ENCODE measurements around the gene ABCA2. TPM values are rescaled to one million over a fixed set of nuclear protein-coding genes. Genes with fewer than 3 reads are reported as not detected.

ABCA2 gene
- total RNA-seq, 1 experiment from 2014 or later: 10.9 TPM

GRCh38 chr9:136974817-136975535, 53.1 kb downstream of the ABCA2 start:
- Histone ChIP-seq H3K9me3 (no peaks in the 10 kb centered on the region), H3K27me3 (no peaks in the 10 kb centered on the region), H3K36me3 (no peaks in the 10 kb centered on the region), H3K4me3 (no peak overlapping the region)
- DNase-seq: peak; percentile 51

- Histone ChIP-seq H3K9me3 (no peaks in the 10 kb centered on the region), H3K27me3 (no peaks in the 10 kb centered on the region), H3K36me3 (no peaks in the 10 kb centered on the region), H3K4me3 (no peak overlapping the region)
- no peak for DNase-seq
Measured at GRCh38 chr9:136973618-136974617, 54.1 kb downstream of the ABCA2 start.

DNA sequence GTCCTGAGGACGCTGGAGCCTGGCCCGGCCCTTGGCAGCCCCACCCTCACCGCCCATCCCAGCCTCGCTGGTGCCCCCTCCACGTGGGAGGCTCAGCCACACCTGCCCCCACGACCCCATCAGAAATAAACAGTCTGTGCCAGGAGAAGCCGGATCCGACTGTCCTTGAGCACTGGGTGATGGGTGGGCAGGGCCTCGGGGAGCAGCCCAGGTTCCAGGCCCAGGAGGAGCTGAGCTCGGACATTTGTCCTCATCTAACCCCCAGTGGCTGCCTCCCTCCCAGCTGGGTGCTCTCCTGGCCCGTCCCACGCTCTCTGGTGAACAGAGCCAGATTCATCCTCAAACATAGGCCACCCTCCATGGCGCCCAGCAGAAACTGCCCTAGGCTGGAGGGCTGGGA, 55.3 kb downstream of the ABCA2 start:
- no peaks in the 10 kb centered on the region for H3K27me3 ChIP-seq
- DNase-seq: no peak
- no peaks in the 10 kb centered on the region for H3K36me3 ChIP-seq
- no peaks in the 10 kb centered on the region for H3K9me3 ChIP-seq
- H3K4me3 ChIP-seq: no peak overlapping the region

GRCh38 chr9:136972335-136972734, 55.7 kb downstream of the ABCA2 start:
- no peak for DNase-seq
- H3K27me3 ChIP-seq: no peaks in the 10 kb centered on the region
- H3K9me3 ChIP-seq: no peaks in the 10 kb centered on the region
- H3K36me3 ChIP-seq: no peaks in the 10 kb centered on the region
- no peak overlapping the region for H3K4me3 ChIP-seq

DNA sequence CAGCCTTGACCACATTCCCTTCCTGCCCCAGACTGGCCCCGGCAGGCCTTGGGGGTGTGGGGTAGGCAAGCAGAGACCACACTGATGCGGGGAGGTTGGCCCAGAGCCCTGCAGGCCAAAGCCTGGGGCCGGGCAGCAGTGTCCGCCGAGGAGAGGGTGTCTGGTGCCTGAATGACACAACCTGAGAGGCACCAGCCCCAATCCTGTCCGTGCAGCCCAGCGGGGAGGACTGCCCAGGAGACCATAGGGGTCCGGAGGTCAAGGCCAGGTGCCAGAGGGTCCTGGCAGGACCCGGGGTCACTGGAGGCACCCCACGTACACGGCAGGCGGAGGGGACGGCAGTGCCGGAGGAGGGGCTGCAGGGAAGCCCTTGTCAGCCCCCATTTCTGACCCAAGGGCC, 56.3 kb downstream of the ABCA2 start:
- Histone ChIP-seq H3K4me3 (no peak overlapping the region), H3K9me3 (no peaks in the 10 kb centered on the region), H3K36me3 (no peaks in the 10 kb centered on the region), H3K27me3 (no peaks in the 10 kb centered on the region)
- DNase-seq: no peak

GRCh38 chr9:136970361-136970760, 57.7 kb downstream of the ABCA2 start:
- DNase-seq: no peak
- Histone ChIP-seq H3K4me3 (no peak overlapping the region), H3K27me3 (no peaks in the 10 kb centered on the region), H3K9me3 (no peaks in the 10 kb centered on the region), H3K36me3 (no peaks in the 10 kb centered on the region)

- Histone ChIP-seq H3K4me3 (no peak overlapping the region), H3K36me3 (no peaks in the 10 kb centered on the region), H3K27me3 (no peaks in the 10 kb centered on the region), H3K9me3 (no peaks in the 10 kb centered on the region)
- no peak for DNase-seq
Measured at GRCh38 chr9:136969774-136970173, 58.3 kb downstream of the ABCA2 start.

DNA sequence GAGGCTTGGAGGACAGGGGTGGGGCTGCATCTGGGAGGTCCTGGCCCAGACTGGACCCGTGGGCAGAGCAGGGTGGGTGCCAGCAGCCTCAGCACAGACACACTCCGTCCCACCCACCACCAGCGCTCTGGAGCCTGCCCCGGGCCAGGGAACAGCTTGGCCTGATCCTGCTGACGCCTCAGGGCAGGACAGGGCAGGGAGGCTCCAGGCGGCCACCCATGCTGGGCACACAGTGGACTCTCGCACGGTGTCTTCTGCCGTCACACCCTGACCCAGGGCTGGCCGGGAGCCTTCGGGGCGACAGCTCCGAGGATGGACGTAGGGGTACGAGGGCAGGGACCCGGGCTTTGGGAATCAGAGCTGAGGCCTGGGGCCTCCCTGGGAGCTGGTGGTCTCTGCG, 58.9 kb downstream of the ABCA2 start:
- Histone ChIP-seq H3K36me3 (no peaks in the 10 kb centered on the region), H3K9me3 (no peaks in the 10 kb centered on the region), H3K27me3 (no peaks in the 10 kb centered on the region), H3K4me3 (no peak overlapping the region)
- no peak for DNase-seq

DNA sequence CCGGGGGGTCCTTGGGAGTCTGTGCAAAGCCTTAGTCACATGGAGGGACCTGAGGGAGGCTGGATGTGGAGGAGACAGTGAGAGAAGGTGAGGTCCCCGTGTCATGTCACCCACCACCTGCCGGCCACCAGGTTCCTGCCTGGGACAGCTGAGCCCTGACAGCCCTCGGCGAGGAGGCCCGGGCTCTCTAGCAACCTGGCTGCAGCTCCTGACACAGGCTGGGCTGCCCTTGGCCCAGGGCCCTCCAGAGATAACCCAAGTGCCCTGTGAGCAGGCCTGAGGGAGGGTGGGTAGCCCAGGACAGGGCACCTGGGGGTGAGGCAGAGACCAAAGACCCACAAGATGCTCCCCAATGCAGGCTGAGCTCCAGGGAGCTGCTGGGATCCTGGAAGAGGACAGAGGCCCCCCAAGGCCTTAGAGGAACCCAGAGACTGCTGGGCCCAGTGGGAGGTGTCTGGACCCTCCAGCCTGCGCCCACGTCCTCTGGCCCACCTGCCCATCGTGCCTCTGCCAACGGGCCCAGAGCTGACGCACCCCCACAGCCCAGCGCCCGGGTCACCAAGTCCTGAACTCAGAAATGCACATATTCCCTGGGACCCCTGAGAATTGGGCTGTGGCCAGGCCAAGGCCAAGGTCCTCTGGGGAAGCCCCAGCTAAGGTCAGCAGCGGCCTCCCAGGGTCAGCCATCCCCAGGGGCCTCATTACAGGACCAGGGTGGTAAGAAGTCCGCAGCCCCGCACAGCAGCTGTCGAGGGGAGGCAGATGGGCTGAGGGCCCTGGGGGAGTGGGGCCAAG, 59.5 kb downstream of the ABCA2 start:
- Histone ChIP-seq H3K4me3 (no peak overlapping the region), H3K9me3 (no peaks in the 10 kb centered on the region), H3K27me3 (no peaks in the 10 kb centered on the region), H3K36me3 (no peaks in the 10 kb centered on the region)
- DNase-seq: no peak

- H3K9me3 ChIP-seq: no peaks in the 10 kb centered on the region
- no peaks in the 10 kb centered on the region for H3K36me3 ChIP-seq
- DNase-seq: no peak
- no peaks in the 10 kb centered on the region for H3K27me3 ChIP-seq
- no peak overlapping the region for H3K4me3 ChIP-seq
Measured at GRCh38 chr9:136965771-136966484, 62.1 kb downstream of the ABCA2 start.

DNA sequence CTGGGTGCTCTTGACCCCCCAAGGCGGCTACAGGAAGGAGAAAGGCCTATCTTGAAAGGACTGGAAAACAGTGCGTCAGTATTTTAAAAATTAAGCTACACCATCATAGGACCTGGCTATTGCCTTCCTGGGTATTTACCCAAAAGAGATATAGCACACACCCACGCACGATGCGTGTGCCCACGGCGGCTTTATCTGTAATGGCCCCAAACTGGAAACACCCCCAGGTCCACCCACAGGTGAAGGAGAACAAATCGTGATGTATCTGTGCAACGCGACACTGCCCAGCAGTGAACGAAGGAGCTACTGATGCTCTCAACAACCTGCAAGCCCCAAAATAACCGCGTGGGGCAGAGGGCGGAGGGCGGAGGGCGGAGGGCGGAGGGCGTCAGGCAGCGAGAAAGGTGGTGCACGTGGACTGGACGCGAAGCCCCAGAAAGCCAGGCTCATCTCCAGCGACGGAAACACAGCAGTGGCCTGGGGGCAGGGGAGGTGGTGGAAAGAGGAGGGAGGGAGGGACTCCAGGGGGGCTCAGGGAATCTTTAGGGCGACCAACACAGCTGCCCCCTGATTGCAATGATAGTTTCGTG, 63.1 kb downstream of the ABCA2 start:
- H3K9me3 ChIP-seq: no peaks in the 10 kb centered on the region
- no peak overlapping the region for H3K4me3 ChIP-seq
- no peaks in the 10 kb centered on the region for H3K36me3 ChIP-seq
- no peaks in the 10 kb centered on the region for H3K27me3 ChIP-seq
- DNase-seq: no peak

DNA sequence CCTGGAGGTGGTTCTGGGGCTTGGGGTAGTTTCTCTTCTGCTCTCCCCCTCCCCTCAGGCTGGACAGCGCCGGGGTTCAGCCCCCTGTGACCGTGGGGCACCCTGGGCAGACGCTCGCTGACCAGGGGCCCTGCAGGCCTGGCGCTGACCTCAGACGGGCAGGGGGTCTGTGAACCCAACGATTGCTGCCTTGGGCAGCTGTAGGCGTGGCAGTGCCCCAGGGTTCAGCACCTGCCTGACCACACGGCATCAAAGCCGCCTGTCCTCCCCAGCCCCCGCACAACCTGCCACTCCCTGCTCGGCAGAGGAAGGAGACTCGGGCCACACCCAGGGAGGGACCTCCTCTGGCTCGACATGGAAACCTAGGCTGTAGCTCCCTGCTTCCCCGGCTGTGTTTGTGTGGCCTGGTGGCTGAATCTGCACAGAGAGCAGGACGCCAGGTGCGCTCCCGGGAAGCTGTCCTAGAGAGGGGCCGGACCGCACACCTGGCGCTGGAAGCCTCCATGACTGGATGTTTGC, 63.8 kb downstream of the ABCA2 start:
- Histone ChIP-seq H3K4me3 (no peak overlapping the region), H3K27me3 (no peaks in the 10 kb centered on the region), H3K36me3 (no peaks in the 10 kb centered on the region), H3K9me3 (no peaks in the 10 kb centered on the region)
- DNase-seq: no peak

DNA sequence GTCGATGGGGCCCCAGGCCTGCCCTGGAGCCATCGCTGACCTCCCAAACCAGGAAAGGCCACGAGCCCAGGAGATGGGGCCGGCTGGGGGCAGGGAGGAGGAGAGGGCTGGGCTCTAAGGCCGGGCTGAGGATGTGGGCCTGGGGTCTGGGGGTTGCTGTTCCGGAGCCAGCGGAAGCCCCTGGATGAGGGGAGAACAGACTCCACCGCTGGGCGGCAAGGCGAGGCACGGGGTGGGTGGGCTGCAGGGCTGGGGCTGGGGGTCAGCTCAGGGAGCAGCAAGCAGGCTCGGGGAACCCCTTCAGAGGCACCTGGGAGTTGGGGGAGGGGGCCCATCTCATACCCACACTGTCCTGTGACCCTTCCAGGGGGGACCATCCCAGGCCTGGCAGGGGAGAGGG, 64.3 kb downstream of the ABCA2 start:
- Histone ChIP-seq H3K9me3 (no peaks in the 10 kb centered on the region), H3K27me3 (no peaks in the 10 kb centered on the region), H3K4me3 (no peak overlapping the region), H3K36me3 (no peaks in the 10 kb centered on the region)
- DNase-seq: no peak

GRCh38 chr9:136963341-136963740, 64.7 kb downstream of the ABCA2 start:
- Histone ChIP-seq H3K27me3 (no peaks in the 10 kb centered on the region), H3K4me3 (no peak overlapping the region), H3K9me3 (no peaks in the 10 kb centered on the region), H3K36me3 (no peaks in the 10 kb centered on the region)
- no peak for DNase-seq

DNA sequence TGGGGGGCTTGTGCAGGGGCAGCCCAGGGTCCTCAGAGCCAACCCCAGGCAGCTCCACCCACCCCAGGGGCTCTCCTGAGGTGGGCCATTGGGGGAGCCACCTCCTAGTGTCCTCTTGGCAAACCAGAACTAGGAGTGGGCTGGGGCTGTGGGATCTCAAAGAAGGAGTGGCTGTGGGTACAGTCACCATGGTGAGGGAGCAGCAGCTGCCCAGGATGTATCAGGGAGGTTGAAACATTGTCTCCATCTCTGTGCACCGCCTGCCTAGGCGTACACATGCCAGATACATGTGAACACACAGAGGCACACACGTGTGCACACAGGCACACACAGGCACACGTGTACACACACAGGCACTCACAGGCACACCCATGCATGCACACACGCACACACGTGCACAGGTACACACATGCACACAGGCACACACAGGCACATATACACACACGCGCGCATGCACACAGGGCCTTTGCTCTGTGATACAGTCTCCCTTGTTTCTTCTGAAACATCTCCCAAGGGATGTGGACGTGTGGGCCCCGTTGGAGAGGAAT, 65.3 kb downstream of the ABCA2 start:
- Histone ChIP-seq H3K4me3 (no peak overlapping the region), H3K9me3 (no peaks in the 10 kb centered on the region), H3K27me3 (no peaks in the 10 kb centered on the region), H3K36me3 (no peaks in the 10 kb centered on the region)
- DNase-seq: no peak

GRCh38 chr9:136962163-136962562, 65.9 kb downstream of the ABCA2 start:
- H3K4me3 ChIP-seq: no peak overlapping the region
- H3K9me3 ChIP-seq: no peaks in the 10 kb centered on the region
- no peak for DNase-seq
- H3K36me3 ChIP-seq: no peaks in the 10 kb centered on the region
- H3K27me3 ChIP-seq: no peaks in the 10 kb centered on the region

Measured in MG63 (cell line).